NCI-H146 treated with DMSO at 0.1 percent for 48 hours (cell line): ENCODE results near the gene PNMA1.

Source experiments
- DNase-seq: peaks from one replicate; lab custom pipeline; 2025; ENCODE audit not compliant: unreplicated experiment; lab: John Stamatoyannopoulos, UW

PNMA1 gene, protein sequence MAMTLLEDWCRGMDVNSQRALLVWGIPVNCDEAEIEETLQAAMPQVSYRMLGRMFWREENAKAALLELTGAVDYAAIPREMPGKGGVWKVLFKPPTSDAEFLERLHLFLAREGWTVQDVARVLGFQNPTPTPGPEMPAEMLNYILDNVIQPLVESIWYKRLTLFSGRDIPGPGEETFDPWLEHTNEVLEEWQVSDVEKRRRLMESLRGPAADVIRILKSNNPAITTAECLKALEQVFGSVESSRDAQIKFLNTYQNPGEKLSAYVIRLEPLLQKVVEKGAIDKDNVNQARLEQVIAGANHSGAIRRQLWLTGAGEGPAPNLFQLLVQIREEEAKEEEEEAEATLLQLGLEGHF

DNA sequence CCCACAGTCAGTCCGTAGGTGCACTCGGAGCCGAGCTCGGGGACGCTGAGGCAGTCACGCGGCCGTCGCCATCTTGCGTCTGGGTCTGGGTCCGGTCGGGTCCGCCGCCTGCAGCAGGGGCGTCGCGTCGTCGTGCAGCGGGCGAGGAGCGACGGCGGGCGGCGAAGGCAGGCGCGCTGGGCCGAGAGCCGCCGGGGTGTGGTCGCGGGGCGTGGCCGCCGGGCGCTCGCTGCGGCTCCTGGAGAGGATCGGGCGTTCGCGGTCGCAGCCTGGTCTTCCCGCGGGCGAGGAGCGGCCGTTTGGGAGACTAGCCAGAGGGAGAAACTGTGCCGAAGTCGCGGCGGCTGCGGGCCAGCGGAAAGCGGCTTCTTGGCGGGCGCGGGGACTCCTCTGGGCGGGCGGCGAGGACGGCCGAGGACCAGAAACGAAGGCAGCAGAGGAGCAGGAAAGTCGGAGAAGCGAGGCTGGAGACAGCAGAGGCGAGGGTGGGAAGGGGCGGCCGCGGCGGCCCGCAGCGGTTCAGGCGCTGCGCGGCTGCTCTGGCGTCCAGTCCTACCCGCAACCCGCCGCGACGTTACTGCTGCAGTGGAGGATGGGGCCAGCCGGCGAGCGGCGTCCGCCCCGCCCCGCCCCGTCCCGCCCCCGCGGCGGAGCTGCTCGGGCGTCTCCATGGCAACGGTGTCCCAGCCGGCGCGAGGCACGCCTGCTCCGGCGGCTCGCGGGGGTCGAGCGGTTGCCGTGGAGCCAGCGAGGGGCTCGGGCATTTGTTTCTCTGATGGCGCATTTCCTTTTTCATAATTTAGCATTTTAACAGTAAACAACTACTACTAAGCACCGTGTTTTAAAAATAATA lies at the start of gene PNMA1:
Gene PNMA1 (minus strand): TSS at position 582 of the 853 bp plus-strand sequence. CDS start 745 bp downstream, outside the sequence.
- DNase-seq, result peak; percentile 35

DNA sequence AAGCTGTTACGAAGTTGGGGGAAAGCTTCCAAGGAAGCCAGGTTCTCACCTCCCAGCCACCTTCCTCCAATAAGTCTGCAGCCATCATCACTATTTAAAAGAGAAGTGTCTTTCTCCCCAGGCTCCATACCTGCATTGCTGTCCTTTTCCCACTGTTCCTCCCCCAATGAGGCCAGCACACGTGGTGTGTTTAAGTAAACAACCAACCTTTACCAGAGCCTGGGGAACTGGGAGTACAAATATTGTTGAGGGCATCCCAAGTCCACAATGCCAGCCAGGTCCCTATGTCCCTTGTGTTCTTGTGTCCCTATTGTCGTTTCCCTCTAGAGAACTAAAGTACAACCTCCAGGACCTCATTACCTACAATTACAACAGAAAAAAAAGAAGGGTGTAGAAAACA lies 49.2 kb upstream of the PNMA1 start:
- no peak for DNase-seq

DNA sequence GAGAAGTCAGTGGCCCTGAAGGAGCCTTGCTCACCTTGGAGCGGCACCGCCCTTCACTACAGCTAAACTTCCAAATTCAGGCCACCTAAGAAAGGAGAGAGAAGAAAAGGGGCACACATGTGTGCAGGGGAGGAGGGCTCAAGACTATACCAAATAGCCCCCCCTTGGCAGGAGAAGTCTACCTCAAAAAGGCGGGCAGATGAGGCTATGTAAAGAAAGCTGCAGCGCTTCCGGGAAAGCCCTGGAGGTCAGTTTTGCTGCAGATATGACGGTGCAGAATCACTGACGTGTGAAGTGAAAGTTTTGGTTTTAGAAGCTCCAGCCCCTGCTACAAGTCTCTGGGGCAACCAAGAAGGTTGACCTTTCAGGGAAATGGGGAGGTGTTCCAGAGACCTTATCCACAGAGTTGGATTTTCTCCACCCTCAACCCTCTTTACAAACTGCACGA lies 48.2 kb upstream of the PNMA1 start:
- DNase-seq, result no peak

DNA sequence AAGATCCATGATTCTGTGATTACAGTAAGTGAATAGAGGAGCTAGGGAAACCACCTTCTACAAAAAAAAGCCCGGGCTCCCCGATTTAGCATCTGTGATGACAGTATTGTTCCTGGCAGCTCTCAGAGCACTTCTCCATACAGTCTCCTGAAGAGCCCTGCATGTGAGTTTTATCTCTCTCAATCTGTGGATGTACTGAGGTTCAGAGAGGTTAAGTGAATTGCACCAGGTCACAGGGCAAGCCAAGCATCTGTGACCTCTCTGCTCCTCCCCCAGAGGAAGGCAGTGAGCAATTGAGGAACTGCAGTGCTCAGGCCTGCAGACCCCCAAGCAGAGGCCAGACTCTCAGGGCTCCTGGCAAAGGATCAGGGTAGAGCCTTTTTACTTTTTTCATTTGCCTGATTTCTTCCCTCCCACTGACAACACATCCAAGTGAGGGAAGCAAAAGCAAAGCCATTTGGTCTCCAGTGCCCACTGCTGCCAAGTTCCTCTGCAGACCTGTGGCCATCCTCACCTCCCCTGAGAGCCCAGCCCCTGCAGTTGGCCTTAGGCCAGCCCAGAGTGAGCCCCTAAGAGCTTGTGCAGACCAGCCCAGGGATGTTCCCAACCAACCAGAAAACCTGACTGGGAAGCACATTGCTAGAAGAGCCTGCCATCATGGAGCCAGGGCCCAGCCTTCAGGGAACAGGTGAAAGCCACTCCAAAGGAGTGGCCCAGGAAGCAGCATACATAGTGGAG lies 47.6 kb upstream of the PNMA1 start:
- no peak for DNase-seq

DNA sequence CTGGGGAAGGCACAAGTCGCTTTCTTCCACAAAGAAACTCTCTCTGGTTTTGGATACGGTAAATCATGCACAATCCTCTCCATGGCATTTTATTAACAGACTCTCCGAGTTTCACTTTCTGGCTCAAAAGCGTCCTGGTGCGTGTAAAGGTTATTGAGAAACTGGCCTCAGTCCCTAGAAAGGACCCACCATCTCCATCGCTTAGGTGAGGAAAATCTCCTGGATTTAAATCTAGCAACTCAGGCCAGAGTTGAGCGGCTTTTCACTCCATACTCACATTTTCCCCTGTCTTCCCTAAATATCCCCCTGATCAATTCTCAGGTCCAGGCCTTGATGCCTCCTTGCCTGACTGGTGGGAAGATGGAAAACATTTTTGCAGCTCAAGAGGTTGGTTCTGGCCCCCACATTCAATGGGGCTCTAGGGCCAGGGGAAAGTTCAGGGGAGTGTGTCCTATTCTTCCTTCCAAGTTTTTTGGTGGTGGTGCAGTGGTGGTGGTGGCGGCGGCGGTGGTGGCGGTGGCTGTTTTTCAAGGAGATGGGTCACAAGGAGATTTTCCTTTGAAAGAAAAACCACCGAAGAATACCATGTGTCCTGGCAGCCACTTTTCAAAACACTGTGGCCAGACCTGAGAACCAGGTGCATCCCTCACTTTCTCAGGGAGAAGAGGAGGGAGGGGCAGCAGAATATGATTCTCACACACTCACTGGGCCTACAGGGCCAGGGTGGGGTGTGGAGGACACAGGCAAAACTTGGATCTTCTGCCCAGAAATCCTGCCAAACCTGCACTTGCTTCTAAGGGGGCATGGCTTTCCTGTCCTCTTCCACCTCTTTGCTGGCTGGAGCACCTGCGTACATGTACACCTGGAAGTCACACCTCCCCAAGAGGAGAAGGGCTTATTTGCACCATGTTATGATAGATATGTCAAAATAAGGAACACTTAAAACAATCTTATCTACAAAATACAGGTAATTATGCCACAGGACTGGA lies 46.7 kb upstream of the PNMA1 start:
- no peak for DNase-seq

DNA sequence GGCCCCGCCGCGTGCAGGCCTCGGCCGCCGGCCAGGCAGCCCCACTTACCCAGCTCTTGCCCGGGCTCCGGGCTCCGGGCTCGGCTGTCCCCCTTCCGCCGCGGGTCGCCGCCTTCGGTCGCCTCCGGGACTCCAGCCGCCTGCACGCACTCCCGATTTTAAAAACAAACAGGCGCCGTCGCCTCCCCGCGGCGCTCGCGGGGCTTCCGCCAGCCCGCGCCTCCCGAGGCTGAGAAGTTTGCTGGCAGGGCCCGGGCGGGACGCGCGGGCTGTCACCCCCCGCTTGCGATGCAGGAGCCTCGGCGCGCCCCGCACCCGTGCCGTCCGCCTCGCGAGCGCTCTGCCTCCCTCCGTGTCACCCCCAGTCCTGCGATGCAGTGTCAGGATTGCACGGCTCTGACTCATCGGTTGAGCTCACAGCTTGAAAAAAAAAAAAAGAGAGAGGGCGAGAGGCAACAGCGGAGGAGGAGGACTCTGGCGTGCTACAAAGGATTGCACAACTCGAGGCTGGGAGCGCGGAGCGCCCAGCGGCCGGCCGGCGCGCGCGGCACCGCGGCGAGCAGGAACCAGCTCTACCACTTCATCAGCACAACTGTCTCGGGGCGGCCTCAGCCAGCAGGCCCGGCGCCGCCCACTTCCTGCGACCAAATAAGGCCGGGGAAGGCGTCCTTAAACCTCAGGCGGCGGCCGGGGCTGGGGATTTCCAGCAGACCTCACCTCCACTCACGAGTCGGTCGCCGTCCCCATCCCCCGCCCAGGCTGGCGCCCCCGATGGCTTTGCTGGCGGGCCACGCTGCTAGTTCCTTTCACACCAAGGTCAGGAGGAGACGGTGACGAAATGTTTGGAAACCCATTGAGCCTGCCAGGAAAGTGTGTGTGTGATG lies 45.8 kb upstream of the PNMA1 start:
- DNase-seq, result peak; percentile 77

DNA sequence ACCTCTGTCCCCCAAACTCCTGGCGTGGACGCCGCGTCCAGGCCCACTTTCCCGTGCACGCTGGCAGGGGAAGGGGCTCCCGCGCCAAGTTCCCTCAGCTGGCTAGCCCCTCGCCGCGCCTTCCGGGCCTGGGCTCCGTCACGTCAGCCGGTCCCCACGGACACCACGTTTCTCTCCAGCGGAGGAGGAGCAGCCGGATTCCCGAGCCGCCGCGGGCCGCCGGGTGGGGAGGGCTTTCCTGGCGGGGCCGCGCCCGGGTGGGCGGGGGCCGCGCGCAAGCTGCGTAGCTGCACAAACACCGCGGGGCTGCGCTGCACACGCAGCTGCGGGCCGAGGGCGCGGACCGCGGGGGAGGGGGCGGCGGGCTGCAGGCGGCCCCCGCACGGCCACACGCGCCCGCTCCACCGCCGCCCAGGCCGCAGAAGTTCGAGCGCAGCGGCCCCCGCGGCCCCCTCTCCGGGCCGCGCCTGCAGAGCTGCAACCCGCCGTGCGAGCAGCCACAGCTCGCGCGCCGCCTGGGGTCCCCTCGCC lies 45.1 kb upstream of the PNMA1 start:
- DNase-seq, result no peak

DNA sequence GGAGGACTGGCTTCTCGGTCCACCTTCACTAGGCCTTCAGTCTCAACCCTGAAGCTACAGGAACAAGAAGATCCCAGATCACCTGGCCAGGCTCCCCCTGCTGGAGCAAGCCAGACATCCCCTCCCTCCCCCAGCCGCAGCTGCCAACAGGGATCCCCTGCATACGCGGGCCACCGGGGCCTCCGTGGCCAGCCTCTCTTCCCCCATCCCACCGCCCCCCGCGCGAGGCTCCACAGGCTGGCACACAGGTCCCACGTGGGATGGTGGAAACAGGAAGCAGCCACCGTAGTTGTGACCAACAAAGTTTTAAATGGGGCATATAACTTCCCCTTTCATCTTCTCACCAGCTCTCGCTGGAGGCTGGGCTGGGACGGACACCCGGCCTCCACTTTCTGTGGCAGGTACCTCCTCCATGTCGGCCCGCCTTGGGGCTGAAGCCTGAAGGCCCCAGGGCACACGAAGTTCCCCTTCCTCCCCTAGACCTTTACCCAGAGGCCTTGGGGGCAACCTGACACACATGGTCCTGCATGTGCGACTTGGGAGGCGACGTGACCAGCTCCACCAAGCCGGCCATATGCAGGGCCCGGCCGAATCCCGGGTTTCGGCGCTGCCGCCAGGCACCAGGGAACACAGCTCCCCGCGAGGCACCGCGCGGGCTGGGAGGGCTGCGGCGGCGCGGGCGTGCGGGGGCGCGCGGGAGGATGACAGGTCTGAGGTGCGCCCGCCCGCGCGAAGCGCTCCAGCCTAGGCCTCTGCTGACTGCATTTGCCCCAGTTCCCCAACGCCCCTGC lies 44.4 kb upstream of the PNMA1 start:
- DNase-seq, result peak; percentile 36

DNA sequence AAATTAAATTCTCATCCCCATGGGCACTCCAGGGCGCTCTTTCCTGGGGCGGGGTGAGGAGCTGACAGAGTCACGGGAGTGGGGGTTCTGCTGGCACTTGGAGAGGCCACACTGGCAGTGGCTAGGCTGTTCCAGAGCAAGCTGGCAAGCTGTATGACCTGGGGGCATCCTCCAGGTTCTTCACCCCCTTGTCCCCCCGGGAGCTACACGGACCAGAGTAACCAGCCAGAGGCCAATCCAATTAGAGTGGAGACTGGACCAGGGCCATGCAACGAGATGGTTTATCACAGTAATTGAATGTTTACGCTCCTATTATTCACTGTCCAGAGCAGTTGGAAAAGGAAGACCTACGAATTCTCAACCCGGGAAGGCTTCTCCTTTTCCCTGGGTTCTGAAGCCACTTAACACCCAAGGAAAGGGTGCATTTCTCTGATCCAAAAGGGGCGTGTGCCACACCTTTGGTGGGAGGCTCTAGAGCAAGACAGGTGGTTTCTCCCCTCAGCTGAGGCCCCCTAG lies 43.8 kb upstream of the PNMA1 start:
- no peak for DNase-seq

DNA sequence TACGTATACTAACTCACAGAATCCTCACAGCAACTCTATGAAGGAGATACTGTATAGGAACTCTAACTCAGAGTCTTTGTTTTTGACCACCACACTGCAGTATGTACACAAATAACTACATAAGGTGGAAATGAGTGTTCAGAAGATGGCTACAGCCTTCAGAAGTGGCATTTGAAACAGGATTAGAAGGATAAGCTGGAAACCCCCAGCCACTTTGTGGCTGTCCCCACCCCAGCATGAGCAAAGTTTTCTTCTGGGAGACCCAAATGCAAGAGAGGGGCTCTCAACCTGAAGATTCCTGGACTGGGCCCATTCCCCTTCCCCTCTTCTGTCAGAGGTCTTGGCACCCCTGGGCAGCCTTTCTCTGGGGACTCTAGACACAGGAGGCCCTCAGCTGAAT lies 43.2 kb upstream of the PNMA1 start:
- DNase-seq, result no peak

DNA sequence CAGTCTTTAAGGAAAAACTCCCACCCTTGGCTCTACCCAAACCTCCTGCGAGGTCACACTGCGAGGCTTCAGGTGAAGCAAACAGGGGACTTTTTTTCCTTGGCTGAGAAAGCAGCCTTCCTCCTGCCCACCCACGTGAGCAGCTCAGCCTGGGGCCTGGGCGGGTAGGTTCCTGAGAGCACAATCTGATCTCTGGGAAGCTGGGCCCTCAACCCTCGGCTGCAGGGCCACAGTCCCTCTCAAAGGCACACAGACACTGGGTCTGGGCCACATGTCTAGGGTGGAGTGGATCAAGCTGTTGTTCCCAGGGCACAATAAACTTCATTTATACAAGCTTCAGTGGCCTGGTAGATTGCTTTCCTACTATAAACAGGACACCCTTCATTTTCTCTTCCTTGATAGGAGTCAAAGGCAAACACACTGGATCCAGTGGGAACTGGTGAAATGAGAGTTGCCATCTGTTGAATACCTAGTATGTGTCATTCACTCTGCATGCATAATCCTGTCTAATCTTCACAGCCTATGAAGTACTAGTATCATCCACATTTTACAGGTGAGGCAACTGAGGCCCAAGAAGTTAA lies 41.3 kb upstream of the PNMA1 start:
- no peak for DNase-seq

DNA sequence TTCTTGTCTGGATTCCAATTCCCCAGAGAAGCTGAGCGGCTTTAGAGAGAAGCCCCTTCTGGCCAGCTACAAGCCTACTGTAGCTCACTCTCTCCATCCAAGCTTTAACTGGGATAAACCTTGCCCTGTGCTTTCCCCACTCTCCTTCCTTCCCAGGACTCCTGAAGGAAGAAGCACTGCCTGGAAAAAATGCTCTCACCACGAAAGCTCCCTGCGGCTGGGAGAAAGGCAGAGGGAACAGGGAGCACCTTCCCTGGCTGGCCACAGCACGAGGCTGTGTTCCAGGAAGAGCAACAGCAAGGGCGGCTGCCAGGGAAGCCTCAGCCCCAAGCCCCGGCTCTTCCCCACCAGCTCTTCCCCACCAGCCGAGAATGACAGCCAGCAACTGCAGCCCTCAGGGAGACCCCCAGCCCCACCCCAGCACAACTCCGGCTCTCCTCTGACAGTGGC lies 40.8 kb upstream of the PNMA1 start:
- no peak for DNase-seq

DNA sequence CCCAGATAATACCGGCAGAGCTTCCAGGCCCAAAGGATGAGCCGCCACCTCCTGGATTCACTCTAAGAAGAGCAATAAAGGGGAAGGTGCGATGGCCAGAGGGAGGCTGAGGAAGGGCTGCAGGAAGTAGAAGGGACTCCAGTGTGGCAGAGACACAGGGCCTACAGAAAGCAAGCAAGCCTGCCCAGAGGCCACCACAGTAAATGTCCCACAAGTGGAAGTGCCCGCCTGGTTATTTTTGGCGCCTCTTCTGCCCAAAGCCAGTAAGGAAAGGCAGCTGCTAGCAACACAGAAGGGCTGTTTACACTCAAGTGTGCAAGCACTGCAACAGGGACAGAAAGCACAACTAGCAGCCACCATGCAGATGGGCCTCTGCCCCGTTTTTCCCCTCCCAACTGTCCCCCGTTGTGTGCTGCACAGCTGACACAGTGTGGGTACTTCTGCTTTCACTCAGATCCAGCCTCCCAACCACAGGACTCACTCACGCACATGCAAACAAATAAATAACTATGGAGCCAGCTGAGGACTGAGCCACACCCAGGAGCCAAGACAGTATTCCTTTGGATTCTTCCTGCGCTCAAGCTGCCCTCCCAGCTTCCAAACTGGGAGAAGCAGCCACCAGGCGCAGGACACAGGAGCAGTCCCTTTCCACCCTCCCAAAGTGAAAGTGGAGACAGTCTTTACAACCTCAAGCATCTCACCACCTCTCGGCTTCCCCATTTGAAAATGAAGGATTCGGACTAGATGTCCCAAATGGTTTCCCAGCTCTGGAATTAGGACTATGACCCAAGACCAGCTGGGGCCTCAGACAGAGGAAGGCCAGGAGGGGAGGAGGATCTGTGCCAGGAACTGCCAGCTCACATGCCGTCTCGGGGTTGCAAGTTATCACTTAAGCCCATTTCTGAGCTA lies 40.0 kb upstream of the PNMA1 start:
- no peak for DNase-seq

DNA sequence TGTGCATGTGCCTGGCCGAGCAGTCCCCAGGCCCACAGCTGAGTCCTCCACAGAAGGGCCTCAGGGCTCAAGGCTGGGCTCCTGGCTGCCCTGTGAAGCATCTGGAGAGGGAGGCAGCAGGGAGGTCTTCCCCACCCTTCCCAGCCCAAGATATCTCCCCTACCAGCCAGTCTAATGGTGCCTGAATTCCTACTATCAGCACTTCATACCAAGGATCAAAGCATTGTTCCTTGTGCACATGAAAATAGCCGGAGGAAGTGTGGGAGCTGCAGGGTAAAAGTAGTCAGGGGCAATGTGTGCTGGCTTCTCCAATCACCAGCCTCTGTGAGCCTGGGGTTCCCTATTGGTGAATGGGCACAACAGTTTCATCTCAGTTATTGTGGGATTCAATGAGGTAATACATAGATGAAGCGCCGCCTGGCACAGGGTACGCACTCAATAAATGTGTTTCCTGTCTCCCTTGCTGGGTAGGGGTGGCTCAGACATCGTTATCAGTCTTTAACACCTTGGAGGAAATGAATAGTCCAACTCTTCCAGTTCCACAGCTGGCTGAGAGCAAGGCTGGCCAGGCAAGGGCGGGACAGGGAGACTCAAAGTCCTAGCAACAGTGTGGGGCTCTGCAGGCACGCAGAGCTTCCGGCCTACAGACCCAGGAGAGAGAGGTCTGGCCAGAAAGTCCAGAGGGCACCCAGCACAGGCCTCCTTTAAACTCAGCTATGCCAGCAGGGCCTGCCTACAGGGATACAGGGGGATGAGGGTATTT lies 39.1 kb upstream of the PNMA1 start:
- DNase-seq, result no peak

DNA sequence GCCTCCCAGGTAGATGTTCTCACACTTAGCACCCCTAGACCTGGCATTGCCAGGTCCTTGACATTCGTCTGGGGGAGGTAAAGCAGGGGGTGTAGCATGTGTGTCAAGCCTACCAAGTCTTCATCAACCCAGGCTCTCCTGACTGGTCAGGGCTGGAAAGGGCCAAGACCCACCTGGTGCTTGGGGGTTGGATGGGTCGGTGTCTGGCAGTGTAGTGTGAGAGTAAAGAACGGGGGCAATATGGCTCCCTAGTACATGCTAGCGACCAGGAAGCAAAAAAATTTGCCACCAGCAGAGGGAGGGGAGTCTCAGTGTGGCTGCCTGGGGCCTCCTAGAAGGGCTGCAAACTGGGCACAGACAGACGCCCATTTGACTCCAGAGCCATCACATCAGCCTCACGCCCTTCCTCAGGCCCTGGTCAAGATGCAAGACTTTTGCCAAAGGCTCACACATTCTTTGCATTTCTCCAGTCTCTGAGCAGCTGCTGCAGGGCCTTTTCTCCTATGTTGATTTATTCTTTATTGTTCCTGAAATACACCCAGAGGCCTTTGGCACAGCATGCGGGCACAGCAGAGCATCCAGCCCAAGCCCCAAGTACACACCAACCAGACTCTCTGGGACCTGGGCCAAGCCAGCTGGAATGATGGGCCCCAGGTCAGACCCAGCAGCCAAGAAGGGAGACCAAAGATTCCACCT lies 38.3 kb upstream of the PNMA1 start:
- no peak for DNase-seq
